ENCODE data around the gene SOCS1. TPM values are rescaled to one million over a fixed set of nuclear protein-coding genes. Genes with fewer than 3 reads are reported as not detected.

SOCS1 gene
- total and polyA plus RNA-seq, 2 donors (not counting 3 experiments of a cell fraction or from before 2014, with no cell fraction given): 1.1 to 1.7 TPM

- no peaks in the 10 kb centered on the region for H4K20me1 ChIP-seq (replicated peaks; ENCODE audit: control insufficient read depth, extremely low read depth, insufficient read depth, low read length)
- no peaks in the 10 kb centered on the region for H3K79me2 ChIP-seq (ENCODE audit: control insufficient read depth, insufficient read depth, low read length)
- no peak overlapping the region for H3K4me3 ChIP-seq (replicated peaks in 1 of 3; ENCODE audit: insufficient read depth in 1 of 3, low read depth in 1 of 3, low read length in 3 of 3)
- dilution Hi-C loops (cut with MboI; ENCODE audit: extremely low pct_ligation_motif_present, low sequenced_read_pairs) (no loop called here), intact Hi-C loops (cut with micrococcal nuclease) (loop anchor here (5.0 to 10.0 kb wide), 2 partner anchors 55 to 407 kb away; partner anchors contain the start of gene SNN)
- H3K4me1 ChIP-seq (ENCODE audit: control insufficient read depth, extremely low read depth, insufficient read depth, low read length): peaks cover 10% of the 10 kb centered on the region
- H3K36me3 ChIP-seq (ENCODE audit: control insufficient read depth in 2 of 2, extremely low read depth in 1 of 2, insufficient read depth in 2 of 2, low read length in 2 of 2): no peaks in the 10 kb centered on the region
- no TSS peak for BruUV-seq (replicated peaks)
- no peak overlapping the region for H2AFZ ChIP-seq (ENCODE audit: low read depth, low read length)
- FAIRE-seq: no peak
- H3K27ac ChIP-seq (ENCODE audit: insufficient read depth, low read depth, low read length): no peak overlapping the region
- TF ChIP-seq POLR2AphosphoS5 (IDR thresholded peaks at IDR 0.05; ENCODE audit: insufficient read depth, low read depth, low read length) (no peak), GATA2 (IDR thresholded peaks at IDR 0.05; ENCODE audit: insufficient read depth, insufficient read length, low read depth, low read length) (no peak), MYC (IDR thresholded peaks at IDR 0.05; ENCODE audit: low read depth, low read length) (no peak), POLR2A (IDR thresholded peaks at IDR 0.05; ENCODE audit: low read depth, low read length) (no peak), JUN (IDR thresholded peaks at IDR 0.05; ENCODE audit: borderline replicate concordance, insufficient read depth, insufficient read length, low read depth) (no peak), EZH2 (IDR thresholded peaks at IDR 0.05; ENCODE audit: borderline replicate concordance, low read depth, low read length, severe bottlenecking) (no peak), FOS (IDR thresholded peaks at IDR 0.05; ENCODE audit: borderline replicate concordance, insufficient read depth, low read length) (no peak), MAX (IDR thresholded peaks at IDR 0.05; ENCODE audit: insufficient read depth, insufficient read length) (no peak), CTCF (IDR thresholded peaks at IDR 0.05; ENCODE audit: extremely low read depth in 1 of 2, insufficient read depth in 1 of 2, low read depth in 1 of 2, low read length in 2 of 2) (no peak)
- H3K9me1 ChIP-seq (replicated peaks; ENCODE audit: control insufficient read depth, extremely low read depth, insufficient read depth, low read length): no peaks in the 10 kb centered on the region
- H3K4me2 ChIP-seq (ENCODE audit: insufficient read depth, low read length): no peak overlapping the region
- DNase-seq (ENCODE audit: low read depth, low spot score): no peak
- ChIA-PET CTCF (interaction anchor here (2.0 to 8.3 kb wide), 3 partner anchors 97 to 292 kb away, joined by 8 to 347 read pairs (median 10); no protein-coding TSS in a partner anchor), POLR2A (no interaction called here)
- H3K9me3 ChIP-seq (replicated peaks; ENCODE audit: control insufficient read depth, insufficient read depth, low read length): no peaks in the 10 kb centered on the region
- no peaks in the 10 kb centered on the region for H3K27me3 ChIP-seq (ENCODE audit: control insufficient read depth in 2 of 2, insufficient read depth in 2 of 2, low read length in 2 of 2)
- H3K9ac ChIP-seq (replicated peaks; ENCODE audit: extremely low read depth, insufficient read depth, low read length): no peak overlapping the region
Observed at GRCh38 chr16:11259655-11260595, 3.9 kb upstream of the SOCS1 start.
